GM18502 (cell line): Measurements from ENCODE around the gene OMP.
"Not testable (repeated sequence)": the region's sequence is repeated elsewhere in the genome, so short reads cannot be mapped to it uniquely, and the experiment has no call there.

ENCODE experiments used
- ATAC-seq: cut with Tn5 transposase; IDR thresholded peaks from one replicate; pipeline ENCODE4 v1.9.1; 2021; ENCODE audit warnings: mild to moderate bottlenecking; ENCODE audit not compliant: unreplicated experiment, poor library complexity

The OMP gene, protein sequence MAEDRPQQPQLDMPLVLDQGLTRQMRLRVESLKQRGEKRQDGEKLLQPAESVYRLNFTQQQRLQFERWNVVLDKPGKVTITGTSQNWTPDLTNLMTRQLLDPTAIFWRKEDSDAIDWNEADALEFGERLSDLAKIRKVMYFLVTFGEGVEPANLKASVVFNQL

DNA sequence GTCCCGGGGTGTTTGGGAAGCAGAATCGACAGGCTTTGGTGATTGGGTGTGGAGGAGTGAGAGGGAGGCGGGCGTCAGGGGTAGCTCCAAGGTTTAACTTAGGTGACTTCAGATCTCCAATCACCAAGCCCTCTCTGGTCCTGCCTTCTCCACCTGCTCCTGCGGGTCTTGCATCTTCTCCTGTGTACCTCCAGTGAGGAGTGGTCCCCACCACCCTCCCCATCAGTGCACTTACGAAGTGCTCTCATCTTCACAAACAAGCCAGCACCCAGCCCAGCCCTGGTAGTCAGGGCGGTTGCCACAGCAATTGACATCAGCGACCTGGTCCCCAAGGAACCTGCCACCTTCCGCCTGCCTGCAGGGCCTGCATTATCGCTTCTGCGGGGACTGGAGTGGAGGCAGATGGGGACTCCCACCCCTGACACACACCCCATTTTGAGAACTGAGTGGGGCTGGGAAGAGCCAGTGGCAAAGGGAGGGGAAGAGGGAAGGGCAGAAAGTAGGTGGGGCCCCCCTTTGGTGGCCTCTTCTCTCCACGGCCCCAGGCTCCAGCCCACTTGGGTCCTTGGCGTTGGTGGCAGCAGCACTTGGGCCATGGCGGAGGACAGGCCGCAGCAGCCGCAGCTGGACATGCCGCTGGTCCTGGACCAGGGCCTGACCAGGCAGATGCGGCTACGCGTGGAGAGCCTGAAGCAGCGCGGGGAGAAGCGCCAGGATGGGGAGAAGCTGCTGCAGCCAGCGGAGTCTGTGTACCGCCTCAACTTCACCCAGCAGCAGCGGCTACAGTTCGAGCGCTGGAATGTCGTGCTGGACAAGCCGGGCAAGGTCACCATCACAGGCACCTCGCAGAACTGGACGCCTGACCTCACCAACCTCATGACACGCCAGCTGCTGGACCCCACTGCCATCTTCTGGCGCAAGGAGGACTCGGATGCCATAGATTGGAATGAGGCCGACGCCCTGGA lies at the start of gene OMP:
Gene OMP, plus strand, starts transcription at position 595 of the 965 bp plus-strand sequence. Its CDS starts 0 bp downstream, at position 595.
- ATAC-seq: no peak

DNA sequence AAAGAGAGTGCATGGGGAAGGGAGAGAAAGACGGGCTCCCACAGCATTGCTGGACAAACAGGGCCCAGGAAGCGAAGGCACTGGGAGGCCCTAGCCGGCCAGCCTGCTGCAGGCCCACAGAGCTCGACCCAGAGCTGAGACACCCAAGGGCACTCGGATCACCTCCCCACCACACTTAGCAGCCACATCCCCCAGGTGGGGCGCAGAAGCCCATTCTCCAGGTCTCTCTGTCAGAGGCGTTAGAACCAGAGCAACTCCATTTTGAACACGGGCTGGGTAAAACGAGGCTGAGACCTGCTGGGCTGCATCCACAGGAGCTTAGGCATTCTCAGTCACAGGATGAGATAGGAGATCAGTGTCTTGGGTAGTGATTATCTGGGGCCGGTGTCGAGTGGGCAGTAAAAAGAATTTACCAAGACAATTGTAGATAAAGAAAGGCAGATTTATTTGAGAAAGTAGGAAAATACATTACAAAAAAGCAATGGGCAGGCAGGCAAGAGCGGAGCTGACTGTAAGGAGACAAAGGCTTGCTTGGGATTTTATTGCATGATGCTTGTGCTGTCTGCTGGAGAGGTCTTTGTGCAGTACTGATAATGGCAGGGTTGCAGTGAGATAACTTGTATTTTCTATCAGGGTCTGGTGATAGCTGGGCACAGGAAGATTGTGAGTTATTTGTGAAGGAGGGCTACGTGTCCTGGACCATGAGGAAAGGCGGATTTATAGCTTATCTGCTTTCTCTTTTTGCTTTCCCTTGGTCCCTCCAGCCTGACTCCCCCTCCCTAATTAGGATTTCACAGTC lies 49.2 kb upstream of the OMP start:
- ATAC-seq: no peak

DNA sequence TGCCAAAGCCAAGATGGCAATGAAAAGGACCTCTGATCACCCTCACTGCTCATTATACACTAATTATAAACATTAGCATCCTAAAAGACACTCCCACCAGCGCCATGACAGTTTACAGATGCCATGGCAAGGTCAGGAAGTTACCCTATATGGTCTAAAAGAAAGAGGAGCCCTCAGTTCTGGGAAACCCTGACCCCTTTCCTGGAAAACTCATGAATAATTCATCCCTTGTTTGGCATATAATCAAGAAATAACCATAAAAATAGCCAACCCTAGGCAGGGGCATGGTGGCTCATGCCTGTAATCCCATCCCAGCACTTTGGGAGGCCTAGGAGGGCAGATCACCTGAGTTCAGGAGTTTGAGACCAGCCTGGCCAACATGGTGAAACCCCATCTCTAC lies 48.6 kb upstream of the OMP start:
- no peak for ATAC-seq

DNA sequence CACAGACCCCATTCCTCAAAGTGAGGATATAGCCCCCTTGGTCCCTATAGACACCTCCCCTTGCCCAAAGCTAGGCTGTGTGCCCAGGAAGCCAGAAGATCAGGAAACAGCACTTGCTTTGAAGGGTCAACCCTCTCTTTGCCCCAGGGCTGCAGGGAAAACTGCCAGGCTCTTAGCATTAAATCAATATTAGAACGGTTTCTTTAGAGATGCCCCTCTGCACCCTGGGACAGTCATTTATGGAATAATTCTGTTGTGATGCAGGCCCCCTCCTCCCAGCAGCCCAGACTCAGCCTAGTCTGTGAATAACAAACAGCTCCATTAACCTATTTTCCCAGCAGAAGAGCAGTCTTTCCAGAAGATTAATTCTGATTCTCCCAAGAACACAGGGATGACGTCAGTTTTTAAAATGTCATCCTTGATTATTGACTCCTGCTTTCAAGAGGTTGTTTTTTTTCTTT lies 47.5 kb upstream of the OMP start:
- no peak for ATAC-seq

DNA sequence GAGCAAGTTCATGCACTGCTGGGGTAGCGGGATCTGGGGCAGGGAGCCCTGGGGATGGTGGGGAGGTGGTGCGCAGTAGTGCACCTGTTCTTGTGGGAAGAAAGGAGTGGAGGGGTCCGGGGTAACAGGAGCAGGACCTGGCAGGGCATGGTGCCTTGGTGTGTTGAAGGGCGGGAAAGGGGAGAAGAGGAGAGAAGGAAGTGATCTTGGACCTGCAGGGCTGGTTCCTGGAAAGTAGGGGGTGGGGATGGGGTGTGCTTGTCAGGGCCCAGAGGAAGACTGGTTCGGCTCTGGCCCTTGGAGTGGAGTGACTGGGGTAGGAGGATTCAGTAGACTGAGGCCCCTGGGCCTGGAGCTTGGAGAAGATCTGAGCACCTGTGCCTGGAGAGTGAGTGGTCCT lies 46.7 kb upstream of the OMP start:
- no peak for ATAC-seq

DNA sequence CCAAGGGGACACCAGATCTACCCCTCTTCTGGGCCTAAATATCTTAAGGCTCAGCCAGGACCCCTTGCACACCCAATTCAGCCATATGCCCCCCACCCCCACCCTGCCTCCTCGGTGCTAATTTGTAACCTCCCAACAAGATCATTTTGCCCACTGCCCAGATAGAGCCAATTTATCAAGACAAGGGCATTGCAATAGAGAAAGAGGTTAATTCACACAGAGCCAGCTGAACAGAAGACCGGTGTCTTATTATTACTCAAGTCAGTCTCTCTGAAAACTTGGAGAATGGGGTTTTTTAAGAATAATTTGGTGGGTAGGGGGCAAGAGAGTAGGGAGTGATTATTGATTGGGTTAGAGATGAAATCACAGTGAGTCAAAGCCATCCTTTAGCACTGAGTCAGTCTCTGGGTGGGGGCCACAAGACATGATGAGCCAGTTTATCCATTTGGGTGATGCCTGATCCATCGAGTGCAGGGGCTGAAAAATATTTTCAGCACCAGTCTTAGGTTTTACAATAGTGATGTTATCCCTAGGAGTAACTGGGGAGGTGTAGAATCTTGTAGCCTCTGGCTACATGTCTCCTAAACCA lies 45.7 kb upstream of the OMP start:
- ATAC-seq: no peak

DNA sequence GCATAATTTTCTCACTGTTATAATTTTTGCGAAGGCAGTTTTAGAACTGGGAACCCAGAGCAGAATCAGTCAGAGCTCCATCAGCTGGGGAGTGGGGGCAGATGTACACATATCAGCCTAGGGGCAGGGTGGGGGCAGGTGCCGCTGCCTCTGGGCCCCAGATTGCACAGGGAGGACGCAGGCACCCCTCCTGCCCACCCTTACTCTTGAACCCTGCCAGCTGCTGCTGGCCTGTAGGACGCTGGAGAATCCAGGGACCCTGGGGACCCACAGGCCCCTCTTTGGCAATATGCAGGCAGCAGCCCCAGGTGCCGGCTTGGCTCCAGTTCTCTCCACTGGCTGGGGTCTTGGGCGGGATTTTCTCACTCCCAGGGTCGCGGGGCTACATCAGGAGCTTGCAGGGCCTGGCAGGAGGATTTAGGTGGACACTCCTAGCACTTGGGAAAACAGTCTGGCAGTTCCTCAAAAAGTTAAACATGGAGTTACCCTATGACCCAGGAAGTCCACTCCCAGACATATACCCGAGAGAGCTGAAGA lies 44.6 kb upstream of the OMP start:
- no peak for ATAC-seq

DNA sequence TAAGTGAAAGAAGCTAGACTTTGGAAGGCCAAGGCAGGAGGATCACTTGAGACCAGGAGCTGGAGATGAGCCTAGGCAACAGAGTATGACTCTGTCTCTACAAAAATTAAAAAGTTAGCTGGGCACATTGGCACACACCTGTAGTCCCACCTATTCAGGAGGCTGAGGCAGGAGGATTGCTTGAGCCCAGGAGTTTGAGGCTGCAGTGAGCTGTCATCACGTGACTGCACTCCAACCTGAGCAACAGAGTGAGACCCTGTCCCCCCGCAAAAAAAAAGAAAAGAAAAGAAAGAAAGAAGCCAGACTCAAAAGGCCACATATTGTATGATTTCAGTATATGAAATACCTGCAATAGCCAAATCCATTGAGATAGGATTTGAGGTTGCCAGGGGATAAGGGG lies 43.7 kb upstream of the OMP start:
- no peak for ATAC-seq

DNA sequence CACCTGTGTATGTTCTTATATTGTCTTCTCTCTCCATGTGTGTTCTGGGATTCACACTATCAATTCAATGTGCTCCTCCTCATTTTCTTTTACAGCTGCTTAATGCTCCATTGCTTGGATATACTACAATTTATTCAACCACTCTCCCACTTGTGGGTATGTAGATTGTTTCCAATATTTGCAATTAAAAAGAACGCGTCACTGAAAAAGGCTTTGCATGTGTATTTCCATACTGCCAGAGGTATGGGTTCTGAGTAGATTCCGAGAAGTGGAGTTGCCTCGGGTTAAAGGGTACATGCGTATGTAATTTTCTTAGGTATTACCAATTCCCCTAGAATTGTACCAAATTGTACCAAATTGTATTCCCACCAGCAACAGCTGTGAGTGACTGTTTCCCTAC lies 42.8 kb upstream of the OMP start:
- no peak for ATAC-seq

DNA sequence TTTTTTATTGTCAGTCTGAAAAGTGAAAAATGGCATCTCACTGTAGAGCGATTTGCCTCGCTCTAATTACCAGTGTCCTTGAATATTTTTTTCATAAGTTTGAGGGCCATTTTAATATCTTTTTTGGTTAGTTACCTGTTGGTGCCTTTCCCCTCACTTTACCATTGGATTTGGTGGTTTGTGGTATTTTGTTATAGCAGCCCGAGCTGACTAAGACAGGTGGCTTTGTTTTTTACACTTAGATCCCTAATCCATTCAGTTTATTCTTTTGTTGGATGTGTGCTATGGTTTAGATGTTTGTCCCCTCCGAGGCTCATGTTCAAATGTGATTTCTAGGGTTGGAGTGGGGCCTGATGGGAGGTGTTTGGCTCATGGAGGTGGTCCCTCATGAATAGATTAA lies 42.4 kb upstream of the OMP start:
- no peak for ATAC-seq

DNA sequence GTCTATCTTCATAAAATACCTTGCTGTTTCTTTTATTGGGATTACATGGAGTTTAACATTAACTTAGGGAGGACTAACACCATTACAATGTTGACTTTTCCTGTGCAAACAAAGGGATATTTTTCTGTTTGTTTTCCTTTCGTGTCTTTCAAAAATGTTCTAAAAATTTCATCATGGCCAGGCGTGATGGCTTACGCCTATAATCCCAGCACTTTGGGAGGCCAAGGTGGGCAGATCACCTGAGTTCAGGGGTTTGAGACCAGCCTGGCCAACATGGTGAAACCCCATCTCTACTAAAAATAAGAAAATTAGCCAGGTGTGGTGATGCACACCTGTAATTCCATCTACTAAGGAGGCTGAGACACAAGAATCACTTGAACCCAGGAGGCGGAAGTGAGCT lies 41.4 kb upstream of the OMP start:
- ATAC-seq: not testable (repeated sequence)

DNA sequence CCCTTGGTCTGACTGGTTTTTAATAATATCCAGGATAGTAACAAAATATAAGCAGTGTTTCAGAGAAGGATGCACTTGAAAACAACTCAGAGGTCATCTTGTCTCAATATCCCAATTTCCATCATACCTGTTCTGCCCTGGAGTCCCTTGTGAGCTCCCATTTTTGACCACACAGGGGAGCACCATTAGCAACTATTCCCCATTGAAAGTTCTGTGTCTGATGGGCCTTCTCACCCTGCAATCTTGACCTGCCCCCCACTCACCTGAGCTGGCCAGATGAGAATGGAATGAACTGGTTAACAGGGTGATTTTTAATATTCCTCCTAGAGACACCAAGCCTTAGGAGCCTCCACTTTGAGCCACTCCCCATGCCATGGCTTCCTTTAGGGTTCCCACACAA lies 39.7 kb upstream of the OMP start:
- no peak for ATAC-seq

DNA sequence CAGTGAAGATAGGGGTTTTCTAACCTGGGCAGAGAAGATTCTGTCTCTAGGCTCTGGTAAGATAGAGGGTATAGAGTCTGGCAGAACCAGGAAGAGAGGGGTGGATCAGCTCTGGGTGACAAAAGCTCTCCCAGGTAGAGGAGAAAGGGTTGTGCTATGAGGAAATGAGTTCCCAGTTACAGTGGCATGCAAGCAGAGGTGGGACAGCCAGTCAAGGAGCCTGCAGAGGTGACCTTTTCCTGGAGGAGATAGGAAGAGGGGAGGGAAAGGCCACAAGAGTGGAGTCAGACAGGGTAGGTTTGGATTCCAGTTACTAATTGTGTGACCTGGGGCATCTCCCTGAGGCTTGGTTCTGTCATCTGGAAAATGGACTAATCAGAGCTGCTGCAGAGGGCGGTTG lies 39.2 kb upstream of the OMP start:
- ATAC-seq: no peak

DNA sequence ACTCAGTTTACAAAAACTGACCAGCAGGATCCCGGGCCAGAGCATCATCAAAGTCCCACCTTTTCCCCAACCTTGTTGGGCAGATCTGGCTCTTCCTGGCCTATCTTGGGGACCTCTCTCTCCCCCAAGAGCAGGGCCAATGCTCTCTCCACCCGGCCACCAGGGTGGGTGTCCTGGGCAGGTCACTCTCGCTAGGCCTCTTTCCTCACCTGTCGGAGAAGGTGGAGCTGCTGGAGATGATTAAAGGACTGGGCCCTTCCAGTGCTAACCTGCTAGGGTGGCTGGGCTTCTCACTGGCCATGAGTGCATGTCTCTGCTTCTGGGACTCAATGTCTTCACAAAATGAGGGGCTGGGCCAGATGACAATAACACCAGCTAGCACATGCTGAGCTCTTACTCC lies 38.8 kb upstream of the OMP start:
- no peak for ATAC-seq

DNA sequence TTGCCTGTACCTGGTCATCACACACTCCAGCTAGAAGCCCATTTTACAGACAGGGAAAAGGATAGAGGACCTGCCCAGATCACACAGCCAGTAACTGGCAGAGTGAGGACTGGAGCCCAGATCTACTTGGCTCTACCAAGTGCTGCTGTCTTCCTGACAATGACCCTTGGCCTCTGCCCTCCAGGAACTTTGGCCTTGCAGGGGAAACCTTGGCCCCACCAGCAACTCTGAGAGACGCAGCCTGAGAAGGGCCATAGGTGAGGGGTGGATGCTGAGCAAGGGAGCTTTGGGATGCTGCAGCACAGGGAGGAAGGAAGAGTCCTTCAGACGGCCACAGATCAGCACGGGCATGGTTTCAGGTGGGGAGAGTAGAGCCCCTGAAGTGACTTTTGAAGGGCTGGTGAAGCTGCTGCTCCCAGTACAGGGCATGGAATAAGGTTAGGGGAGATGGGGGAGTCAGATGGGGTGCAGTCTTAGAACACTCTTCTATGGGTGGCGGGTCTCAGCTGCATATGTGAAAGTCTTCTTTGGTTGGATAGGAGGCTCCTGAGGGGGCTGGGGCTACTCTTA lies 37.9 kb upstream of the OMP start:
- ATAC-seq: no peak

DNA sequence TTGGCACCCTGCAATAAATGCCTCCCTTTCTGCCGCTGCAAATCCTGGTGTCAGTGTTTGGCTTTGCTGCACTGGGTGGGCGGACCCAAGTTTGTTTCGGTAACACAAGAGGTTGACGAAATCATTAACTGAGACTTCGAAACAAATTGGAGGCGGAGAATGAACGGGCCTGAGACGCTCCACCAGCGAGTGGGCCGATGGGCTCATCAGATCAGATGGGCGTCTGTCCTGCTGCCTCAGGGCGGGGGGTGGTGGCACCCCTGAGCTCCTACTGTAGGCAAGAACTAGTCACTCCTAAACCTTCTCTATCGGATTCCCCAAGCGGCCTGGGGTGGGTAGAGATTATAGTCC lies 36.8 kb upstream of the OMP start:
- ATAC-seq: no peak

DNA sequence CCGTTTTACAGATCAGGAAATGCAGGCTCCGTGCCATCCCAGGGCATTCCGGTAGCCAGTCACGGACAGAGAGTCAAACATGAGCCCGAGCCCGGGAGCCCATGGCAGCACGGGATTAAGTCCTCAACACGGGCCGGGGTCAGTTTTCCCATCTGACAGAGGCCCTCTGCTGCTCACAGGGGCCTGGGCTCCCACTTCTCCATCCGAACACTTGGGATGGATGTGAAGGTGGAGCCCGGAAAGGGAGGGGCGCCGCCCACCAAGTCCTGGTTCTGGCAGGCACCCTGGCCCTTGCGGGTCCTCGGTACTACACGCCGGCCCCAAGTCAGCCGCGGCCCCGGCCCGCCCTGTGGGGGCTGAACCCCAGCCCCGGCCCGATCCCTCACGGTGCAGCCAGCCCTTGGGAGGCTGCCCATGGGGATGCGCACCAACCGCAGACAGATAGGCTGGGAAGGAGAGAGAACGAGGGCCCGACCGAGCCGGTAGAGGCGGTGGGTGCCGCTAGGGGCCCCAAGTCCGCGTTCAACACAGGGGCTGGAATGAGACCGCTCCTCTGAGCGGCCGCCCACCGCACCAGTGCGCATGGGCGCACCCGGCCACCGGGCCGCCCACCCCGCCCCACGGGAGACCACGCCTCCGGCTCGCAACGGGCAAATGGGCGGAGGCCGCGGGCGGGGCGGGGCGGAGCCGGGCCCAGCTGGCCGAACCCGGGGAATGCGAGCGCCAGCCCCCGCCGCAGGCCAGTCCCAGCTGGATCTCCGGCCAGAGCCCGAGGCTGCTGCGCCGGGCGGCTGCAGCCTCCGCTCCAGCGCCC lies 36.2 kb upstream of the OMP start, which contains the start of gene CAPN5:
Gene CAPN5, plus strand, starts transcription at position 743 of the 814 bp plus-strand sequence. CDS start 17,916 bp downstream, outside the sequence.
- peak; percentile 90 for ATAC-seq

DNA sequence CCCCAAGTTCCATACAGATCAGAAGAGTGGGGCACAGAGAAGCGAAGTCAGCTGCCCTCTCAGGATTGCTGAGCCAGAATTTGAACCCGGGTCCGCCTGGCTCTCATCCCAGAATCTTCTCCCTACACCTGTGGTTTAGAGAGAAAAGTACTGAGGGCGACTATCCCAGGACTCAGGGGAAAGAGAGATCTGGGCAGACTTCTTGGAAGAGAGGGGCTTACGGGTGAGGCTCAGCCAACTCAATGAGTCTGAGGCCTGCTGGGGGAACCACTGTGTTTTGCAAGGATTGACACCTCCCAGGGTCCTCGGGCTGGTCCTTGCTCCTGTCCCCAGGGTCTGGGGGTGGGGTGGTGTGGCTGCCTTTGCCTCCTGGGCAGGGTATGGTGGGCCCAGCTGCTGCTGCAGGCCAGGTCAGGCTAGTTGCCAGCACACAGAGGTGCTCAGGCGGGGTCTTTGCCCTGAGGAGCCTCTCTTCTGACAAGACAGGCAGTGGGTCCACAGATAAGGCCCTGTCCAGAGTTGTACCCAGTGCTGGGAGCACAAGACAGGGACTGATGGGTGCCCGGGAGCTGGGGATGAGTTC lies 34.7 kb upstream of the OMP start:
- no peak for ATAC-seq
